GM19324 (cell line): Measurements from ENCODE around the gene LTB.

ENCODE experiments used
- ATAC-seq: cut with Tn5 transposase; IDR thresholded peaks from one replicate; pipeline ENCODE4 v1.9.1; 2021; ENCODE audit warnings: mild to moderate bottlenecking, moderate library complexity; ENCODE audit not compliant: unreplicated experiment, low FRiP score

The LTB gene

GRCh38 chr6:31582230-31582643 is at the start of gene LTB:
Gene LTB, minus strand, starts transcription at chr6:31582424. Its CDS starts 7 bp downstream, at chr6:31582417.
- ATAC-seq = no peak

GRCh38 chr6:31631681-31632278 is 49.6 kb upstream of the LTB start:
- ATAC-seq = no peak

- ATAC-seq = no peak
These were observed 49.0 kb upstream of the LTB start for GRCh38 chr6:31631209-31631608.

- ATAC-seq = no peak
These were observed 48.1 kb upstream of the LTB start for GRCh38 chr6:31630177-31630934.

GRCh38 chr6:31629014-31629413 is 46.8 kb upstream of the LTB start:
- ATAC-seq = no peak

- ATAC-seq = no peak
These were observed 45.6 kb upstream of the LTB start for GRCh38 chr6:31627690-31628287.

GRCh38 chr6:31626952-31627351 is 44.7 kb upstream of the LTB start:
- ATAC-seq = no peak

GRCh38 chr6:31624070-31624469 is 41.8 kb upstream of the LTB start:
- ATAC-seq = no peak

GRCh38 chr6:31622684-31623091 is 40.5 kb upstream of the LTB start:
- ATAC-seq = no peak

GRCh38 chr6:31621991-31622390 is 39.8 kb upstream of the LTB start:
- ATAC-seq = no peak

- no peak for ATAC-seq
These were observed 39.2 kb upstream of the LTB start for GRCh38 chr6:31621320-31621939.

- peak; percentile 45 for ATAC-seq
These were observed 38.5 kb upstream of the LTB start, which contains the start of gene PRRC2A for GRCh38 chr6:31620586-31621319. Gene PRRC2A, plus strand, starts transcription at chr6:31620715. Its CDS starts 2,075 bp downstream, at chr6:31622790.

GRCh38 chr6:31619805-31620585 is 37.8 kb upstream of the LTB start:
- ATAC-seq = peak; percentile 89

- ATAC-seq = no peak
These were observed 34.8 kb upstream of the LTB start for GRCh38 chr6:31617010-31617409.

GRCh38 chr6:31615748-31616147 is 33.5 kb upstream of the LTB start:
- ATAC-seq = no peak

GRCh38 chr6:31614684-31615578 is 32.7 kb upstream of the LTB start, which contains the start of gene AIF1:
Gene AIF1, plus strand, starts transcription at chr6:31615234. Its CDS starts 96 bp downstream, at chr6:31615330.
- peak; percentile 17 for ATAC-seq

GRCh38 chr6:31614075-31614619 is 31.9 kb upstream of the LTB start:
- ATAC-seq = peak; percentile 47

GRCh38 chr6:31610968-31611367 is 28.7 kb upstream of the LTB start:
- no peak for ATAC-seq
